ENCODE results near the gene MRPL28. TPM values are rescaled to one million over a fixed set of nuclear protein-coding genes. Genes with fewer than 3 reads are reported as not detected.

MRPL28 gene
- polyA plus RNA-seq, 1 of the 3 experiments (the other 2 are of a cell fraction), result 320 TPM

DNA sequence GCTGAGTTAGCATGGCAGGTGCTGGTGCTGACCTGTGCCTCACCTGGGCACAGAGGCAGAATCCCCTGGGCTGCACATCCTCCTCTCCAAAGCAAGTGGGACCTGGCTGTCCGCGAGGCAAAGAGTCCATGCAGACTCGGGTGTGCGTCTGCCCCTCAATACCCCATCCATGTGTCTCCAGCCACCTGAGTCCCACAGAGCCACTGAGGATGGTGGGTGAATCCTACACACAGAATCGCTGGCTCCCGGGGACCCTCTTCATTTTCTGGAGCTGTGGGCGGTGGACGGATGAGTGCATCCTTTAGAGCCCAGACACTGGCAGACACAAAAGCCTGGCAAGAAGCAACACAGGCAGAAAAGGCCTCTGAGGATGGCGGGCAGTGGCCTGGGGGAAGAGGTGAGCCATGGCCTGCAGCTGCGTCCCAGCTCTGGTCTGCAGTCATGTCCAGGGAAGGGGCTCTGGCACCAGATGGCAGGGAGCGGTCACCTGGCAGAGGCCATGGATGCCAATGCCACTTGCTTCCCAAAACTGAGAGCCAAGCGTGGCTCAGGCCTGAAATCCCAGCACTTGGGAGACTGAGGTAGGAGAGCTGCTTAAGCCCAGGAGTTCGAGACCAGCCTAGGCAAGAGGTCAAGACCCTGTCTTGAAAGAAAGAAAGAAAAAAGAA lies 47.7 kb downstream of the MRPL28 start:
- Histone ChIP-seq H3K27ac (ENCODE audit: low read depth in 2 of 2, low read length in 1 of 2) (no peak overlapping the region; a peak in 1 of 4 replicates), H3K4me1 (ENCODE audit: control insufficient read depth in 1 of 2, insufficient read depth in 2 of 2, low read depth in 1 of 2, low read length in 1 of 2) (peaks cover 0 to 15% of the 10 kb centered on the region in 2 experiments; a peak in 1 of 4 replicates), H3K79me2 (ENCODE audit: insufficient read depth) (peaks cover 77% of the 10 kb centered on the region; the same call in 1 of the 2 replicates), H3K36me3 (replicated peaks in 1 of 2; ENCODE audit: control insufficient read depth in 1 of 2, insufficient read depth in 2 of 2, low read length in 1 of 2) (peaks cover 0 to 4% of the 10 kb centered on the region in 2 experiments), H3K4me3 (ENCODE audit: low read depth in 2 of 2, low read length in 1 of 2) (no peak overlapping the region), H3K9ac (no peak overlapping the region), H3F3A (replicated peaks; ENCODE audit: insufficient read depth) (no peaks in the 10 kb centered on the region), H3K9me2 (no peaks in the 10 kb centered on the region), H3K4me2 (no peak overlapping the region), H3K27me3 (ENCODE audit: insufficient read depth) (no peaks in the 10 kb centered on the region), H3K9me3 (no peaks in the 10 kb centered on the region), H4K20me1 (ENCODE audit: insufficient read depth) (peaks cover 89% of the 10 kb centered on the region), H2AFZ (ENCODE audit: low read depth) (no peak overlapping the region)
- no peak for TF ChIP-seq MXI1 (IDR thresholded peaks at IDR 0.05; ENCODE audit: low read depth, low read length)
- TF ChIP-seq, protein P1, sequence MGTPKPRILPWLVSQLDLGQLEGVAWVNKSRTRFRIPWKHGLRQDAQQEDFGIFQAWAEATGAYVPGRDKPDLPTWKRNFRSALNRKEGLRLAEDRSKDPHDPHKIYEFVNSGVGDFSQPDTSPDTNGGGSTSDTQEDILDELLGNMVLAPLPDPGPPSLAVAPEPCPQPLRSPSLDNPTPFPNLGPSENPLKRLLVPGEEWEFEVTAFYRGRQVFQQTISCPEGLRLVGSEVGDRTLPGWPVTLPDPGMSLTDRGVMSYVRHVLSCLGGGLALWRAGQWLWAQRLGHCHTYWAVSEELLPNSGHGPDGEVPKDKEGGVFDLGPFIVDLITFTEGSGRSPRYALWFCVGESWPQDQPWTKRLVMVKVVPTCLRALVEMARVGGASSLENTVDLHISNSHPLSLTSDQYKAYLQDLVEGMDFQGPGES (IDR thresholded peaks at IDR 0.05; ENCODE audit: low read depth, low read length), result no peak
- no peak for TF ChIP-seq RCOR1 (IDR thresholded peaks at IDR 0.05; ENCODE audit: low read length)
- no peak for TF ChIP-seq SMC3 (IDR thresholded peaks at IDR 0.05; ENCODE audit: low read depth, low read length)
- TF ChIP-seq TCF12 (IDR thresholded peaks at IDR 0.05), result no peak
- no peak for TF ChIP-seq RFX5 (IDR thresholded peaks at IDR 0.05; ENCODE audit: low read length)
- no peak for TF ChIP-seq YY1 (IDR thresholded peaks at IDR 0.05; ENCODE audit: low read depth)
- TF ChIP-seq GABPA (IDR thresholded peaks at IDR 0.05; ENCODE audit: low read depth), result no peak
- TF ChIP-seq NRF1 (IDR thresholded peaks at IDR 0.05; ENCODE audit: low read depth, low read length), result no peak
- TF ChIP-seq GATA2 (CRISPR knock-in tag; IDR thresholded peaks at IDR 0.05), result no peak
- no peak for TF ChIP-seq POLR2AphosphoS5 (IDR thresholded peaks at IDR 0.05; ENCODE audit: low read depth, low read length)
- TF ChIP-seq CHD2 (IDR thresholded peaks at IDR 0.05; ENCODE audit: low read length, partially characterized antibody), result no peak
- TF ChIP-seq TAF1 (IDR thresholded peaks at IDR 0.05; ENCODE audit: borderline replicate concordance, low read depth, low read length), result no peak
- TF ChIP-seq FOSL2 (IDR thresholded peaks at IDR 0.05; ENCODE audit: borderline replicate concordance, low read depth), result no peak
- no peak for TF ChIP-seq TEAD4 (IDR thresholded peaks at IDR 0.05; ENCODE audit: borderline replicate concordance, insufficient read depth)
- no peak for TF ChIP-seq EZH2phosphoT487 (IDR thresholded peaks at IDR 0.05; ENCODE audit: borderline replicate concordance, low read depth)
- TF ChIP-seq, protein P2, sequence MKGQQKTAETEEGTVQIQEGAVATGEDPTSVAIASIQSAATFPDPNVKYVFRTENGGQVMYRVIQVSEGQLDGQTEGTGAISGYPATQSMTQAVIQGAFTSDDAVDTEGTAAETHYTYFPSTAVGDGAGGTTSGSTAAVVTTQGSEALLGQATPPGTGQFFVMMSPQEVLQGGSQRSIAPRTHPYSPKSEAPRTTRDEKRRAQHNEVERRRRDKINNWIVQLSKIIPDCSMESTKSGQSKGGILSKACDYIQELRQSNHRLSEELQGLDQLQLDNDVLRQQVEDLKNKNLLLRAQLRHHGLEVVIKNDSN (IDR thresholded peaks at IDR 0.05; ENCODE audit: borderline replicate concordance, low read depth), result no peak
- TF ChIP-seq SIN3A (IDR thresholded peaks at IDR 0.05; ENCODE audit: borderline replicate concordance, low read depth, low read length), result no peak
- POLR2A ChIA-PET, result no interaction called here
- CTCF ChIA-PET, result interaction anchor here (0.6 to 1.6 kb wide), 2 partner anchors 9 to 39 kb away, joined by 3 to 5 read pairs; no protein-coding TSS in a partner anchor
- WGBS (ENCODE audit: low lambda C conversion rate), result 93% methylated on average over 9 of the region's 13 CpGs
- no peak for DNase-seq

All from SK-N-SH (cell line).